H9 (cell line): ENCODE measurements around the gene CDC123. TPM values are rescaled to one million over a fixed set of nuclear protein-coding genes. Genes with fewer than 3 reads are reported as not detected.

Source experiments
- DNase-seq: peaks from one replicate; pipeline ENCODE4 v3.0.0-alpha.2; 2017
- H2AFZ ChIP-seq: one replicate; pipeline ENCODE4 v1.6.1; 2013; ENCODE audit warnings: mild to moderate bottlenecking, low read length, control low read depth, moderate library complexity
- H2AK5ac ChIP-seq: 2 replicates; pipeline ENCODE4 v1.6.1; 2013; ENCODE audit warnings: low read length, control low read depth, mixed read lengths; ENCODE audit not compliant: insufficient read length
- H2BK120ac ChIP-seq: one replicate; pipeline ENCODE4 v1.6.1; 2013; ENCODE audit warnings: low read depth, mild to moderate bottlenecking, low read length, control low read depth, inconsistent platforms; ENCODE audit not compliant: poor library complexity, severe bottlenecking
- H2BK12ac ChIP-seq: 2 replicates; pipeline ENCODE4 v1.6.1; 2013; ENCODE audit warnings: low read length, control low read depth, mixed read lengths, low read depth; ENCODE audit not compliant: insufficient read length
- H2BK15ac ChIP-seq: 2 replicates; pipeline ENCODE4 v1.6.1; 2013; ENCODE audit warnings: low read depth, low read length, control low read depth
- H2BK20ac ChIP-seq: one replicate; pipeline ENCODE4 v1.6.1; 2013; ENCODE audit warnings: low read depth, mild to moderate bottlenecking, low read length, control low read depth, inconsistent platforms; ENCODE audit not compliant: poor library complexity, severe bottlenecking
- H2BK5ac ChIP-seq: 2 replicates; pipeline ENCODE4 v1.6.1; 2013; ENCODE audit warnings: low read length, control low read depth, mixed read lengths; ENCODE audit not compliant: insufficient read length
- H3K14ac ChIP-seq: 2 replicates; pipeline ENCODE4 v1.6.1; 2013; ENCODE audit warnings: low read length, control low read depth; ENCODE audit not compliant: insufficient read depth
- H3K18ac ChIP-seq: 2 replicates; pipeline ENCODE4 v1.6.1; 2013; ENCODE audit warnings: low read depth, mild to moderate bottlenecking, mixed read lengths, low read length, control low read depth; ENCODE audit not compliant: insufficient read length
- H3K23ac ChIP-seq: 2 replicates; pipeline ENCODE4 v1.6.1; 2013; ENCODE audit warnings: low read length, control low read depth, mixed read lengths, low read depth; ENCODE audit not compliant: insufficient read length
- H3K23me2 ChIP-seq: 2 replicates; pipeline ENCODE4 v1.6.1; 2013; ENCODE audit warnings: low read depth, mild to moderate bottlenecking, mixed read lengths, low read length, control low read depth; ENCODE audit not compliant: insufficient read length, poor library complexity, severe bottlenecking
- H3K27ac ChIP-seq: 2 replicates; pipeline ENCODE4 v1.5.1; 2013; ENCODE audit warnings: low read length, control low read depth, mixed read lengths, low read depth; ENCODE audit not compliant: insufficient read length
- H3K27me3 ChIP-seq: 2 replicates; pipeline ENCODE4 v1.6.1; 2013; ENCODE audit warnings: low read length, control low read depth, inconsistent platforms; ENCODE audit not compliant: insufficient read depth
- H3K4ac ChIP-seq: 2 replicates; pipeline ENCODE4 v1.6.1; 2013; ENCODE audit warnings: low read depth, mild to moderate bottlenecking, control low read depth, inconsistent platforms, low read length, moderate library complexity
- H3K4me1 ChIP-seq: 2 replicates; pipeline ENCODE4 v1.6.1; 2013; ENCODE audit warnings: low read length, control low read depth, inconsistent platforms; ENCODE audit not compliant: insufficient read depth
- H3K4me2 ChIP-seq: 2 replicates; pipeline ENCODE4 v1.6.1; 2013; ENCODE audit warnings: low read length, control low read depth, mixed read lengths; ENCODE audit not compliant: insufficient read length, insufficient read depth
- H3K56ac ChIP-seq: 2 replicates; pipeline ENCODE4 v1.6.1; 2013; ENCODE audit warnings: low read depth, mild to moderate bottlenecking, mixed read lengths, low read length, control low read depth; ENCODE audit not compliant: insufficient read length
- H3K79me1 ChIP-seq: 2 replicates; pipeline ENCODE4 v1.6.1; 2013; ENCODE audit warnings: low read depth, mild to moderate bottlenecking, moderate library complexity, low read length, control low read depth, inconsistent platforms; ENCODE audit not compliant: insufficient read depth, poor library complexity, severe bottlenecking
- H3K79me2 ChIP-seq: 2 replicates; pipeline ENCODE4 v1.6.1; 2013; ENCODE audit warnings: low read length, control low read depth, inconsistent platforms; ENCODE audit not compliant: insufficient read depth
- H3K9ac ChIP-seq: 2 replicates; pipeline ENCODE4 v1.6.1; 2013; ENCODE audit warnings: low read length, control low read depth, mixed read lengths; ENCODE audit not compliant: insufficient read length; ENCODE audit errors: extremely low read depth
- H3K9me3 ChIP-seq: one replicate; pipeline ENCODE4 v1.6.1; 2013; ENCODE audit warnings: low read depth, low read length, inconsistent platforms; ENCODE audit not compliant: control insufficient read depth
- H3T11ph ChIP-seq: one replicate; pipeline ENCODE4 v1.6.1; 2013; ENCODE audit warnings: mild to moderate bottlenecking, low read length, control low read depth, inconsistent platforms
- H4K20me1 ChIP-seq: one replicate; pipeline ENCODE4 v1.6.1; 2013; ENCODE audit not compliant: control insufficient read depth, insufficient read length, insufficient read depth
- H4K5ac ChIP-seq: 2 replicates; pipeline ENCODE4 v1.6.1; 2013; ENCODE audit warnings: low read depth, mild to moderate bottlenecking, mixed read lengths, low read length, control low read depth; ENCODE audit not compliant: insufficient read length
- H4K8ac ChIP-seq: replicated peaks from 2 replicates; pipeline ENCODE4 v1.6.1; 2013; ENCODE audit warnings: low read length, control low read depth, mixed read lengths, low read depth; ENCODE audit not compliant: insufficient read length
- H4K91ac ChIP-seq: 2 replicates; pipeline ENCODE4 v1.6.1; 2013; ENCODE audit warnings: low read depth, mild to moderate bottlenecking, moderate library complexity, mixed read lengths, low read length, control low read depth; ENCODE audit not compliant: insufficient read length
- H3K27ac Mint-ChIP-seq, 3 experiments: 2 replicates in 2 of 3; 3 replicates in 1 of 3; pipeline ENCODE4 v1.8.0; 2020 to 2021; ENCODE audit warnings: mixed read lengths in 3 of 3, mild to moderate bottlenecking in 1 of 3, moderate library complexity in 1 of 3
- H3K27me3 Mint-ChIP-seq: 2 replicates; pipeline ENCODE4 v1.8.0; 2021; ENCODE audit warnings: low read depth, mild to moderate bottlenecking, moderate library complexity, mixed read lengths
- H3K36me3 Mint-ChIP-seq, 3 experiments: 2 replicates in 2 of 3; 3 replicates in 1 of 3; pipeline ENCODE4 v1.8.0; 2020 to 2021; ENCODE audit warnings: low read depth in 3 of 3, mixed read lengths in 3 of 3; ENCODE audit not compliant: insufficient read depth in 1 of 3
- H3K4me1 Mint-ChIP-seq, 2 experiments: 2 replicates each; pipeline ENCODE4 v1.8.0; 2020; ENCODE audit warnings: mixed read lengths in 2 of 2
- H3K4me3 Mint-ChIP-seq, 2 experiments: 2 replicates in 1 of 2; 3 replicates in 1 of 2; pipeline ENCODE4 v1.8.0; 2020 to 2021; ENCODE audit warnings: mild to moderate bottlenecking in 2 of 2, mixed read lengths in 2 of 2, moderate library complexity in 1 of 2
- H3K9me3 Mint-ChIP-seq, 2 experiments: 2 replicates in 1 of 2; 3 replicates in 1 of 2; pipeline ENCODE4 v1.8.0; 2020; ENCODE audit warnings: mild to moderate bottlenecking in 2 of 2, mixed read lengths in 2 of 2, moderate library complexity in 1 of 2
- WGBS: extraction: QIAGEN DNeasy Blood & Tissue Kit; methylation state at CpG from one replicate; pipeline ENCODE4 v1.1.7; 2013; ENCODE audit warnings: missing lambda C conversion rate, low lambda C conversion rate, mixed read lengths; ENCODE audit not compliant: insufficient read length; ENCODE audit errors: extremely low coverage; 5-methylcytosine and 5-hydroxymethylcytosine counted together
- total RNA-seq: library from RNA; stranded (reverse); gene quantifications from 2 replicates; pipeline ENCODE4 v1.2.1, GENCODE V29; 2021
- TF ChIP-seq, protein P1 (sequence below): fragments of 200-600 bp; sonication (generic); conservative IDR thresholded peaks from 3 replicates; pipeline ENCODE4 v1.8.0; 2021; ENCODE audit warnings: antibody characterized with exemption, mild to moderate bottlenecking

Gene CDC123
- total RNA-seq, 1 experiment from 2014 or later = 159 TPM

DNA sequence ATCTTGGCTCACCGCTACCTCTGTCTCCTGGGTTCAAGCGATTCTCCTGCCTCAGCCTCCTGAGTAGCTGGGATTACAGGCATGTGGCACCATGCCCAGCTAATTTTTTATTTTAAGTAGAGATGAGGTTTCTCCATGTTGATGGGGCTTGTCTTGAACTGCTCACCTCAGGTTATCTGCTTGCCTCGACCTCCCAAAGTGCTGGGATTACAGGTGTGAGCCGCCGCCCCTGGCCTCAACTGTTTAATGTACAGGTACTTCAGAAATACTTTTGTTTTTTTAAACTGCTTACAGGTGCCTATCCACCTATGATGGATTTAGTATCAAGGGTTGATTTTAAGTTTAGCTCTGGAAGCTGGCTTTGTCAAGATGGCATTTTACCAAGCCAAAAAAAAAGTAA lies 55.6 kb downstream of the CDC123 start:
- no peak overlapping the region for H3K27ac ChIP-seq
- no peak overlapping the region for H3K9ac ChIP-seq
- H2BK5ac ChIP-seq = no peak overlapping the region
- TF ChIP-seq, protein P1, sequence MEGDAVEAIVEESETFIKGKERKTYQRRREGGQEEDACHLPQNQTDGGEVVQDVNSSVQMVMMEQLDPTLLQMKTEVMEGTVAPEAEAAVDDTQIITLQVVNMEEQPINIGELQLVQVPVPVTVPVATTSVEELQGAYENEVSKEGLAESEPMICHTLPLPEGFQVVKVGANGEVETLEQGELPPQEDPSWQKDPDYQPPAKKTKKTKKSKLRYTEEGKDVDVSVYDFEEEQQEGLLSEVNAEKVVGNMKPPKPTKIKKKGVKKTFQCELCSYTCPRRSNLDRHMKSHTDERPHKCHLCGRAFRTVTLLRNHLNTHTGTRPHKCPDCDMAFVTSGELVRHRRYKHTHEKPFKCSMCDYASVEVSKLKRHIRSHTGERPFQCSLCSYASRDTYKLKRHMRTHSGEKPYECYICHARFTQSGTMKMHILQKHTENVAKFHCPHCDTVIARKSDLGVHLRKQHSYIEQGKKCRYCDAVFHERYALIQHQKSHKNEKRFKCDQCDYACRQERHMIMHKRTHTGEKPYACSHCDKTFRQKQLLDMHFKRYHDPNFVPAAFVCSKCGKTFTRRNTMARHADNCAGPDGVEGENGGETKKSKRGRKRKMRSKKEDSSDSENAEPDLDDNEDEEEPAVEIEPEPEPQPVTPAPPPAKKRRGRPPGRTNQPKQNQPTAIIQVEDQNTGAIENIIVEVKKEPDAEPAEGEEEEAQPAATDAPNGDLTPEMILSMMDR = no peak
- no peak overlapping the region for H2BK15ac ChIP-seq
- H3K79me2 ChIP-seq = no peaks in the 10 kb centered on the region
- Mint-ChIP-seq H3K4me3 (no peak overlapping the region), H3K36me3 (peaks cover 15 to 49% (median 25%) of the 10 kb centered on the region in 3 experiments), H3K27me3 (no peaks in the 10 kb centered on the region; the same call in 1 of the 2 replicates), H3K9me3 (no peaks in the 10 kb centered on the region), H3K27ac (no peak overlapping the region; a peak in 1 of 7 replicates), H3K4me1 (peaks cover 4 to 5% of the 10 kb centered on the region in 2 experiments; a peak in 3 of 4 replicates)
- no peak overlapping the region for H4K91ac ChIP-seq
- no peak overlapping the region for H3K56ac ChIP-seq
- no peak overlapping the region for H3K18ac ChIP-seq
- no peak overlapping the region for H3K4ac ChIP-seq
- H3K23me2 ChIP-seq = no peaks in the 10 kb centered on the region
- H4K8ac ChIP-seq = no peak overlapping the region
- no peak overlapping the region for H3K4me2 ChIP-seq
- no peaks in the 10 kb centered on the region for H3K9me3 ChIP-seq
- H2AK5ac ChIP-seq = no peak overlapping the region
- H4K20me1 ChIP-seq = no peaks in the 10 kb centered on the region
- no peak overlapping the region for H4K5ac ChIP-seq
- WGBS = no CpG with 5 or more reads among the region's 5 CpGs
- H3T11ph ChIP-seq = no peak overlapping the region
- H2BK20ac ChIP-seq = no peak overlapping the region
- H3K23ac ChIP-seq = no peak overlapping the region
- no peak for DNase-seq
- H2BK12ac ChIP-seq = no peak overlapping the region
- H2BK120ac ChIP-seq = no peak overlapping the region
- H3K79me1 ChIP-seq = no peaks in the 10 kb centered on the region
- H2AFZ ChIP-seq = no peak overlapping the region
- no peaks in the 10 kb centered on the region for H3K4me1 ChIP-seq
- no peak overlapping the region for H3K14ac ChIP-seq
- H3K27me3 ChIP-seq = no peaks in the 10 kb centered on the region
